Measurements from ENCODE around the gene TOB1. TPM values are rescaled to one million over a fixed set of nuclear protein-coding genes. Genes with fewer than 3 reads are reported as not detected.

The TOB1 gene
- total RNA-seq, 1 donor from 2014 or later = 78.7 TPM

- DNase-seq = peak; percentile 89
- H3K4me1 Mint-ChIP-seq (ENCODE audit: low read depth, unreplicated experiment) = peaks cover 20% of the 10 kb centered on the region
- H3K4me3 Mint-ChIP-seq (ENCODE audit: unreplicated experiment) = peak overlapping the region; percentile 98
- H3K9me3 Mint-ChIP-seq (ENCODE audit: unreplicated experiment) = peaks cover 27% of the 10 kb centered on the region
- H3K27ac Mint-ChIP-seq (ENCODE audit: unreplicated experiment) = peak overlapping the region; percentile 99
- no peaks in the 10 kb centered on the region for H3K36me3 Mint-ChIP-seq (ENCODE audit: unreplicated experiment)
- peaks cover 18% of the 10 kb centered on the region for H3K27me3 Mint-ChIP-seq (ENCODE audit: unreplicated experiment)
- no peak for TF ChIP-seq CTCF (IDR thresholded peaks at IDR 0.05; ENCODE audit: partially characterized antibody, unreplicated experiment)
Observed at GRCh38 chr17:50867363-50868139, 1.4 kb upstream of the TOB1 start.

- Mint-ChIP-seq H3K9me3 (ENCODE audit: unreplicated experiment) (peaks cover 27% of the 10 kb centered on the region), H3K27me3 (ENCODE audit: unreplicated experiment) (peaks cover 18% of the 10 kb centered on the region)
Observed at GRCh38 chr17:50866950-50867362, 802 bp upstream of the TOB1 start.

GRCh38 chr17:50865868-50866260, 290 bp downstream of the TOB1 start:
- peak overlapping the region; percentile 28 for H3K27ac Mint-ChIP-seq (ENCODE audit: unreplicated experiment)
- H3K27me3 Mint-ChIP-seq (ENCODE audit: unreplicated experiment) = peaks cover 18% of the 10 kb centered on the region
- no peak for DNase-seq
- H3K36me3 Mint-ChIP-seq (ENCODE audit: unreplicated experiment) = no peaks in the 10 kb centered on the region
- TF ChIP-seq CTCF (IDR thresholded peaks at IDR 0.05; ENCODE audit: partially characterized antibody, unreplicated experiment) = no peak
- peaks cover 27% of the 10 kb centered on the region for H3K9me3 Mint-ChIP-seq (ENCODE audit: unreplicated experiment)
- H3K4me1 Mint-ChIP-seq (ENCODE audit: low read depth, unreplicated experiment) = peaks cover 26% of the 10 kb centered on the region
- no peak overlapping the region for H3K4me3 Mint-ChIP-seq (ENCODE audit: unreplicated experiment)

More at GRCh38 chr17:50866950-50867362, 802 bp upstream of the TOB1 start:
- Mint-ChIP-seq H3K4me1 (ENCODE audit: low read depth, unreplicated experiment) (peaks cover 20% of the 10 kb centered on the region), H3K27ac (ENCODE audit: unreplicated experiment) (peak overlapping the region; percentile 99), H3K36me3 (ENCODE audit: unreplicated experiment) (no peaks in the 10 kb centered on the region), H3K4me3 (ENCODE audit: unreplicated experiment) (peak overlapping the region; percentile 98)
- peak; percentile 80 for DNase-seq
- TF ChIP-seq CTCF (IDR thresholded peaks at IDR 0.05; ENCODE audit: partially characterized antibody, unreplicated experiment) = no peak

GRCh38 chr17:50865060-50865867, 890 bp downstream of the TOB1 start:
- H3K27ac Mint-ChIP-seq (ENCODE audit: unreplicated experiment) = peak overlapping the region; percentile 99
- peak overlapping the region; percentile 98 for H3K4me3 Mint-ChIP-seq (ENCODE audit: unreplicated experiment)
- no peaks in the 10 kb centered on the region for H3K36me3 Mint-ChIP-seq (ENCODE audit: unreplicated experiment)
- H3K9me3 Mint-ChIP-seq (ENCODE audit: unreplicated experiment) = peaks cover 27% of the 10 kb centered on the region
- peaks cover 18% of the 10 kb centered on the region for H3K27me3 Mint-ChIP-seq (ENCODE audit: unreplicated experiment)
- H3K4me1 Mint-ChIP-seq (ENCODE audit: low read depth, unreplicated experiment) = peaks cover 26% of the 10 kb centered on the region
- TF ChIP-seq CTCF (IDR thresholded peaks at IDR 0.05; ENCODE audit: partially characterized antibody, unreplicated experiment) = no peak
- peak; percentile 48 for DNase-seq

- Mint-ChIP-seq H3K27me3 (ENCODE audit: unreplicated experiment) (peaks cover 21% of the 10 kb centered on the region), H3K4me3 (ENCODE audit: unreplicated experiment) (peak overlapping the region; percentile 98), H3K27ac (ENCODE audit: unreplicated experiment) (peak overlapping the region; percentile 99), H3K4me1 (ENCODE audit: low read depth, unreplicated experiment) (peaks cover 26% of the 10 kb centered on the region), H3K9me3 (ENCODE audit: unreplicated experiment) (peaks cover 27% of the 10 kb centered on the region), H3K36me3 (ENCODE audit: unreplicated experiment) (no peaks in the 10 kb centered on the region)
- no peak for DNase-seq
- no peak for TF ChIP-seq CTCF (IDR thresholded peaks at IDR 0.05; ENCODE audit: partially characterized antibody, unreplicated experiment)
Observed at GRCh38 chr17:50864747-50865059, 1.5 kb downstream of the TOB1 start.

All from glutamatergic neuron (in vitro differentiated cells).